Measurements from ENCODE around the gene MAP3K8. TPM values are rescaled to one million over a fixed set of nuclear protein-coding genes. Genes with fewer than 3 reads are reported as not detected.
A peak's percentile ranks its signal among the peaks of the same experiment; 100 is the strongest.

The MAP3K8 gene
- total RNA-seq, 4 donors from 2014 or later = 18.4 to 63.8 (median 28.5) TPM

GRCh38 chr10:30389543-30389942 is 44.4 kb upstream of the MAP3K8 start:
- H3K36me3 ChIP-seq = no peaks in the 10 kb centered on the region
- 35 to 54% methylated on average over 1 of the region's 1 CpG for WGBS, 2 donors (ENCODE audit: low coverage in 1 of 2)

GRCh38 chr10:30390207-30390606 is 43.8 kb upstream of the MAP3K8 start:
- TF ChIP-seq CTCF (IDR thresholded peaks at IDR 0.05) = no peak
- TF ChIP-seq EP300 (IDR thresholded peaks at IDR 0.05) = no peak
- TF ChIP-seq POLR2A (IDR thresholded peaks at IDR 0.05) = no peak
- no peak for TF ChIP-seq POLR2AphosphoS5 (IDR thresholded peaks at IDR 0.05)
- peaks cover 0 to 7% (median 0%) of the 10 kb centered on the region in 3 donors for H3K4me1 ChIP-seq
- H3K4me3 ChIP-seq = no peak overlapping the region
- no peaks in the 10 kb centered on the region for H3K9me3 ChIP-seq
- no peaks in the 10 kb centered on the region for H3K36me3 ChIP-seq
- H3K27me3 ChIP-seq = no peaks in the 10 kb centered on the region
- no peak overlapping the region for H3K27ac ChIP-seq
- WGBS, 2 donors (ENCODE audit: low coverage in 1 of 2) = 89 to 91% methylated on average over 3 of the region's 3 CpGs
- ATAC-seq = no peak

More at GRCh38 chr10:30389543-30389942, 44.4 kb upstream of the MAP3K8 start:
- Histone ChIP-seq H3K4me1 (peaks cover 0 to 7% (median 0%) of the 10 kb centered on the region in 3 donors), H3K27me3 (no peaks in the 10 kb centered on the region), H3K9me3 (no peaks in the 10 kb centered on the region), H3K27ac (no peak overlapping the region), H3K4me3 (no peak overlapping the region)
- ATAC-seq = no peak
- TF ChIP-seq POLR2AphosphoS5 (IDR thresholded peaks at IDR 0.05) (no peak), CTCF (IDR thresholded peaks at IDR 0.05) (no peak), EP300 (IDR thresholded peaks at IDR 0.05) (no peak), POLR2A (IDR thresholded peaks at IDR 0.05) (no peak)

- Histone ChIP-seq H3K9me3 (no peaks in the 10 kb centered on the region), H3K4me3 (no peak overlapping the region), H3K4me1 (peaks cover 0 to 7% (median 0%) of the 10 kb centered on the region in 3 donors), H3K36me3 (no peaks in the 10 kb centered on the region), H3K27ac (no peak overlapping the region), H3K27me3 (no peaks in the 10 kb centered on the region)
- WGBS, 2 donors (ENCODE audit: low coverage in 1 of 2) = 78 to 79% methylated on average over 5 to 7 of the region's 7 CpGs
- no peak for TF ChIP-seq EP300 (IDR thresholded peaks at IDR 0.05)
- no peak for TF ChIP-seq POLR2A (IDR thresholded peaks at IDR 0.05)
- no peak for TF ChIP-seq CTCF (IDR thresholded peaks at IDR 0.05)
- no peak for TF ChIP-seq POLR2AphosphoS5 (IDR thresholded peaks at IDR 0.05)
- no peak for ATAC-seq
Measured at GRCh38 chr10:30391266-30391665, 42.7 kb upstream of the MAP3K8 start.

GRCh38 chr10:30392564-30392990 is 41.4 kb upstream of the MAP3K8 start:
- no peaks in the 10 kb centered on the region for H3K36me3 ChIP-seq
- H3K27ac ChIP-seq = no peak overlapping the region
- ATAC-seq = peak; percentile 89
- H3K27me3 ChIP-seq = no peaks in the 10 kb centered on the region
- no peaks in the 10 kb centered on the region for H3K9me3 ChIP-seq
- 19 to 26% methylated on average over 5 to 6 of the region's 17 CpGs for WGBS, 2 donors (ENCODE audit: low coverage in 1 of 2)
- peak overlapping the region in 1 of 2 donors; percentile 20 for H3K4me3 ChIP-seq
- peaks cover 0 to 12% (median 0%) of the 10 kb centered on the region in 3 donors for H3K4me1 ChIP-seq
- TF ChIP-seq POLR2AphosphoS5 (IDR thresholded peaks at IDR 0.05) = no peak
- TF ChIP-seq CTCF (IDR thresholded peaks at IDR 0.05) = peak; percentile 69 to 99 (median 90)

GRCh38 chr10:30396293-30396692 is 37.7 kb upstream of the MAP3K8 start:
- Histone ChIP-seq H3K9me3 (no peaks in the 10 kb centered on the region), H3K27ac (no peak overlapping the region), H3K27me3 (no peaks in the 10 kb centered on the region), H3K36me3 (no peaks in the 10 kb centered on the region), H3K4me3 (no peak overlapping the region), H3K4me1 (peaks cover 0 to 16% (median 0%) of the 10 kb centered on the region in 3 donors)
- no peak for TF ChIP-seq POLR2A (IDR thresholded peaks at IDR 0.05)
- TF ChIP-seq EP300 (IDR thresholded peaks at IDR 0.05) = no peak
- no peak for TF ChIP-seq POLR2AphosphoS5 (IDR thresholded peaks at IDR 0.05)
- ATAC-seq = no peak
- 72 to 77% methylated on average over 3 of the region's 3 CpGs for whole genome bisulfite sequencing, 2 donors (ENCODE audit: low coverage in 1 of 2)

Data from gastroesophageal sphincter (tissue), 4 donors.